IMR-90 (cell line): Measurements from ENCODE around the gene GPAM. TPM values are rescaled to one million over a fixed set of nuclear protein-coding genes. Genes with fewer than 3 reads are reported as not detected.

ENCODE experiments used
- ATAC-seq: fragments of 200-7000 bp; cut with Tn5 transposase; 2 replicates; pipeline ENCODE4 v1.9.1; 2020; ENCODE audit warnings: low read depth, mild to moderate bottlenecking, moderate library complexity
- BruUV-seq: library from RNA; stranded (reverse); fragments of 400-500 nt; replicated peaks from 2 replicates; lab custom pipeline; 2021; lab: Mats Ljungman, UMichigan
- CTCF ChIA-PET: fragments of 300-600 bp; formaldehyde crosslinking; extraction: SDS; loops from one replicate; lab custom pipeline; 2021; ENCODE audit warnings: antibody characterized with exemption; lab: Yijun Ruan, JAX
- POLR2A ChIA-PET: fragments of 300-600 bp; sonication (Branson Sonifier 250); formaldehyde crosslinking; loops from one replicate; lab custom pipeline; 2022; ENCODE audit warnings: antibody characterized with exemption; ENCODE audit not compliant: unreplicated experiment; lab: Charles Lee
- DNase-seq: peaks from one replicate; pipeline ENCODE4 v3.0.0; 2013
- H2AFZ ChIP-seq: replicated peaks from 2 replicates; pipeline ENCODE3; 2013; ENCODE audit warnings: low read length, mild to moderate bottlenecking; ENCODE audit not compliant: poor library complexity
- H2AK5ac ChIP-seq: 2 replicates; pipeline ENCODE4 v1.6.1; 2013; ENCODE audit warnings: low read depth, low read length, inconsistent platforms
- H2AK9ac ChIP-seq: replicated peaks from 2 replicates; pipeline ENCODE3; 2013; ENCODE audit warnings: mild to moderate bottlenecking, low read depth, low read length, moderate library complexity; ENCODE audit not compliant: poor library complexity
- H2BK120ac ChIP-seq: 2 replicates; pipeline ENCODE4 v1.6.1; 2013; ENCODE audit warnings: low read depth, low read length, inconsistent platforms
- H2BK15ac ChIP-seq: 3 replicates; pipeline ENCODE4 v1.6.1; 2013; ENCODE audit warnings: low read depth, low read length, inconsistent platforms
- H2BK20ac ChIP-seq: 2 replicates; pipeline ENCODE4 v1.6.1; 2013; ENCODE audit warnings: low read depth, mild to moderate bottlenecking, inconsistent platforms, low read length, moderate library complexity
- H2BK5ac ChIP-seq: 2 replicates; pipeline ENCODE4 v1.6.1; 2013; ENCODE audit warnings: mild to moderate bottlenecking, low read depth, low read length, inconsistent platforms; ENCODE audit not compliant: poor library complexity, severe bottlenecking
- H3K14ac ChIP-seq: replicated peaks from 2 replicates; pipeline ENCODE4 v1.6.1; 2013; ENCODE audit warnings: low read depth, low read length, inconsistent platforms
- H3K18ac ChIP-seq: 2 replicates; pipeline ENCODE4 v1.6.1; 2013; ENCODE audit warnings: low read depth, low read length, control low read depth
- H3K23ac ChIP-seq: 2 replicates; pipeline ENCODE4 v1.6.1; 2013; ENCODE audit warnings: low read depth, low read length, inconsistent platforms
- H3K27ac ChIP-seq: 2 replicates; pipeline ENCODE4 v1.5.1; 2013; ENCODE audit warnings: mild to moderate bottlenecking, control low read depth, low read length; ENCODE audit not compliant: insufficient read depth
- H3K27me3 ChIP-seq: 2 replicates; pipeline ENCODE4 v1.6.1; 2013; ENCODE audit warnings: low read length; ENCODE audit not compliant: control insufficient read depth, insufficient read depth
- H3K36me3 ChIP-seq: 2 replicates; pipeline ENCODE4 v1.6.1; 2013; ENCODE audit warnings: low read length, mixed read lengths; ENCODE audit not compliant: control insufficient read depth, insufficient read depth
- H3K4ac ChIP-seq: 2 replicates; pipeline ENCODE4 v1.6.1; 2013; ENCODE audit warnings: low read depth, low read length, inconsistent platforms
- H3K4me1 ChIP-seq: 2 replicates; pipeline ENCODE4 v1.6.1; 2013; ENCODE audit warnings: low read length, mixed read lengths; ENCODE audit not compliant: control insufficient read depth, insufficient read depth
- H3K4me2 ChIP-seq: 2 replicates; pipeline ENCODE4 v1.6.1; 2013; ENCODE audit warnings: low read depth, mild to moderate bottlenecking, control low read depth, low read length, moderate library complexity
- H3K4me3 ChIP-seq: 2 replicates; pipeline ENCODE4 v1.5.1; 2013; ENCODE audit warnings: low read depth, mild to moderate bottlenecking, control low read depth, low read length, moderate library complexity; ENCODE audit not compliant: insufficient read depth
- H3K56ac ChIP-seq: 2 replicates; pipeline ENCODE4 v1.6.1; 2013; ENCODE audit warnings: low read length, inconsistent platforms; ENCODE audit not compliant: insufficient read depth; ENCODE audit errors: extremely low read depth
- H3K79me1 ChIP-seq, 2 experiments: 2 replicates each; pipeline ENCODE4 v1.6.1; 2013; ENCODE audit warnings: low read length in 2 of 2, inconsistent platforms in 1 of 2, low read depth in 1 of 2
- H3K9ac ChIP-seq: 2 replicates; pipeline ENCODE4 v1.6.1; 2013; ENCODE audit warnings: low read depth, low read length, control low read depth
- H3K9me1 ChIP-seq: 2 replicates; pipeline ENCODE4 v1.6.1; 2013; ENCODE audit warnings: low read length, inconsistent platforms; ENCODE audit not compliant: insufficient read depth
- H3K9me3 ChIP-seq: 2 replicates; pipeline ENCODE4 v1.6.1; 2013; ENCODE audit warnings: low read length; ENCODE audit not compliant: control insufficient read depth, insufficient read depth
- H4K20me1 ChIP-seq: 2 replicates; pipeline ENCODE4 v1.6.1; 2013; ENCODE audit warnings: low read length, inconsistent platforms; ENCODE audit not compliant: insufficient read depth
- H4K5ac ChIP-seq: 2 replicates; pipeline ENCODE4 v1.6.1; 2013; ENCODE audit warnings: mild to moderate bottlenecking, low read depth, low read length, control low read depth
- H4K8ac ChIP-seq, 2 experiments: 2 replicates each; pipeline ENCODE4 v1.6.1; 2013; ENCODE audit warnings: low read depth in 2 of 2, low read length in 2 of 2, control low read depth in 1 of 2, inconsistent platforms in 1 of 2
- H4K91ac ChIP-seq: 2 replicates; pipeline ENCODE4 v1.6.1; 2013; ENCODE audit warnings: low read depth, low read length, inconsistent platforms; ENCODE audit not compliant: insufficient read depth
- WGBS, 2 experiments: methylation state at CpG; one replicate each; pipeline versions ENCODE4 v1.1.5 to v1.1.7; 2013; ENCODE audit warnings: missing lambda C conversion rate in 2 of 2; ENCODE audit not compliant: insufficient read length in 1 of 2; ENCODE audit errors: extremely low coverage in 2 of 2; 5-methylcytosine and 5-hydroxymethylcytosine counted together
- dilution Hi-C: fragments of 300-500 bp; cut with HindIII; formaldehyde crosslinking; loops from one replicate; pipeline ENCODE4 v1.14.3; 2018; ENCODE audit warnings: low sequenced_read_pairs; ENCODE audit not compliant: unreplicated experiment
- in situ Hi-C: fragments of 300-500 bp; cut with MboI; formaldehyde crosslinking; loops from 3 replicates; pipeline ENCODE4 v1.14.3; 2019; ENCODE audit warnings: low sequenced_read_pairs, inconsistent platforms, mixed read lengths
- intact Hi-C: fragments of 100-400 bp; cut with micrococcal nuclease; formaldehyde crosslinking; loops from 2 replicates; pipeline ENCODE4 v1.10.0; 2022
- polyA plus RNA-seq, 3 experiments: library from polyadenylated mRNA; depleted of rRNA; stranded (reverse); fragments of >200 nt; gene quantifications; 2 replicates each; pipeline ENCODE4 v1.2.3, GENCODE V29; 2012; ENCODE audit warnings: low replicate concordance in 1 of 3
- total RNA-seq: library from RNA; depleted of rRNA; stranded (reverse); fragments of >200 nt; gene quantifications from 2 replicates; pipeline ENCODE4 v1.2.3, GENCODE V29; 2012
- TF ChIP-seq, protein P1 (sequence below): fragments of 150-350 bp; IDR thresholded peaks from 2 replicates; pipeline ENCODE4 v1.6.1; 2017; ENCODE audit warnings: mild to moderate bottlenecking, antibody characterized with exemption, low read length, low read depth

GPAM gene
- total and polyA plus RNA-seq, 2 of the 4 experiments (the other 2 are of a cell fraction): 3.5 to 11.5 TPM

- Histone ChIP-seq H3K56ac (no peak overlapping the region), H2BK20ac (no peak overlapping the region), H3K4ac (no peak overlapping the region), H3K79me1 (no peaks in the 10 kb centered on the region), H4K8ac (no peak overlapping the region), H2BK5ac (no peak overlapping the region), H3K23ac (no peak overlapping the region), H3K4me1 (no peaks in the 10 kb centered on the region), H3K4me2 (no peak overlapping the region), H3K36me3 (no peaks in the 10 kb centered on the region), H3K9me1 (no peaks in the 10 kb centered on the region), H4K91ac (no peak overlapping the region), H3K18ac (no peak overlapping the region), H3K9ac (no peak overlapping the region), H3K14ac (no peak overlapping the region), H3K27me3 (no peaks in the 10 kb centered on the region; the same call in 1 of the 2 replicates), H2BK120ac (no peak overlapping the region), H4K20me1 (no peaks in the 10 kb centered on the region), H2AK9ac (no peak overlapping the region), H4K5ac (no peak overlapping the region), H3K9me3 (no peaks in the 10 kb centered on the region), H2BK15ac (no peak overlapping the region), H2AFZ (no peak overlapping the region), H3K27ac (no peak overlapping the region), H3K4me3 (no peak overlapping the region), H2AK5ac (no peak overlapping the region)
- TF ChIP-seq, protein P1, sequence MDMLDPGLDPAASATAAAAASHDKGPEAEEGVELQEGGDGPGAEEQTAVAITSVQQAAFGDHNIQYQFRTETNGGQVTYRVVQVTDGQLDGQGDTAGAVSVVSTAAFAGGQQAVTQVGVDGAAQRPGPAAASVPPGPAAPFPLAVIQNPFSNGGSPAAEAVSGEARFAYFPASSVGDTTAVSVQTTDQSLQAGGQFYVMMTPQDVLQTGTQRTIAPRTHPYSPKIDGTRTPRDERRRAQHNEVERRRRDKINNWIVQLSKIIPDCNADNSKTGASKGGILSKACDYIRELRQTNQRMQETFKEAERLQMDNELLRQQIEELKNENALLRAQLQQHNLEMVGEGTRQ: no peak
- in situ Hi-C loops (no loop called here), dilution Hi-C loops (no loop called here), intact Hi-C loops (no loop called here)
- ATAC-seq (no peak), DNase-seq (no peak)
- no TSS peak for BruUV-seq
- 74% methylated on average over 3 of the region's 4 CpGs; no CpG with 5 or more reads in 1 of the 2 experiments for WGBS, 2 experiments
- ChIA-PET CTCF (no interaction called here), POLR2A (no interaction called here)
Observed at GRCh38 chr10:112120491-112120890, 63.1 kb downstream of the GPAM start.
